Common myeloid progenitor, CD34-positive (primary cell): Measurements from ENCODE around the gene RAB11FIP4.
"Not testable (repeated sequence)": the region's sequence is repeated elsewhere in the genome, so short reads cannot be mapped to it uniquely, and the experiment has no call there.

Experiments used
- CTCF ChIA-PET: fragments of 350-600 bp; sonication (Branson Sonifier 250); formaldehyde crosslinking; loops from one replicate; lab custom pipeline; 2021; ENCODE audit warnings: antibody characterized with exemption; lab: Charles Lee
- POLR2A ChIA-PET: fragments of 350-600 bp; sonication (Branson Sonifier 250); formaldehyde crosslinking; loops from one replicate; lab custom pipeline; 2021; ENCODE audit warnings: antibody characterized with exemption; lab: Charles Lee
- DNase-seq, 3 donors: peaks; one replicate each; pipeline versions ENCODE4 v3.0.0 to v3.0.0-alpha.2; 2013
- H3K27ac ChIP-seq, 2 experiments: 1 replicate in 1 of 2; 2 replicates in 1 of 2; pipeline ENCODE4 v1.7.0; 2013; ENCODE audit warnings: inconsistent platforms in 2 of 2, low read length in 2 of 2, mild to moderate bottlenecking in 2 of 2, low read depth in 1 of 2, moderate library complexity in 1 of 2; ENCODE audit not compliant: severe bottlenecking in 2 of 2, insufficient read depth in 1 of 2, poor library complexity in 1 of 2
- H3K27me3 ChIP-seq, 5 experiments: replicated peaks in 2 of 5; 1 replicate in 3 of 5; 2 replicates in 2 of 5; pipeline versions ENCODE4 v1.6.1 to v1.7.0; 2013; ENCODE audit warnings: low read length in 4 of 5, mild to moderate bottlenecking in 2 of 5, moderate library complexity in 2 of 5, inconsistent platforms in 1 of 5; ENCODE audit not compliant: insufficient read depth in 5 of 5, control insufficient read depth in 4 of 5
- H3K36me3 ChIP-seq, 4 experiments: 1 replicate in 2 of 4; 2 replicates in 2 of 4; pipeline versions ENCODE4 v1.6.1 to v1.7.0; 2013; ENCODE audit warnings: low read length in 3 of 4, control low read depth in 1 of 4, mild to moderate bottlenecking in 1 of 4; ENCODE audit not compliant: control insufficient read depth in 4 of 4, insufficient read depth in 4 of 4
- H3K4me1 ChIP-seq, 4 experiments: 1 replicate in 3 of 4; 2 replicates in 1 of 4; pipeline versions ENCODE4 v1.6.1 to v1.7.1; 2013; ENCODE audit warnings: low read length in 3 of 4, mild to moderate bottlenecking in 3 of 4, control low read depth in 1 of 4, inconsistent platforms in 1 of 4, moderate library complexity in 1 of 4; ENCODE audit not compliant: control insufficient read depth in 4 of 4, insufficient read depth in 4 of 4; ENCODE audit errors: control extremely low read depth in 1 of 4
- H3K4me3 ChIP-seq, 7 experiments: 1 replicate in 4 of 7; 2 replicates in 3 of 7; pipeline versions ENCODE4 v1.5.1 to v1.7.0; 2013; ENCODE audit warnings: mild to moderate bottlenecking in 7 of 7, low read length in 6 of 7, moderate library complexity in 6 of 7, inconsistent platforms in 2 of 7, low read depth in 2 of 7, control low read depth in 1 of 7; ENCODE audit not compliant: insufficient read depth in 4 of 7, control insufficient read depth in 1 of 7; ENCODE audit errors: extremely low read depth in 1 of 7
- H3K9me3 ChIP-seq, 5 experiments: 1 replicate in 4 of 5; 2 replicates in 1 of 5; pipeline versions ENCODE4 v1.6.1 to v1.7.1; 2013; ENCODE audit warnings: low read length in 4 of 5, mild to moderate bottlenecking in 2 of 5, inconsistent platforms in 1 of 5, low read depth in 1 of 5, moderate library complexity in 1 of 5; ENCODE audit not compliant: control insufficient read depth in 4 of 5, insufficient read depth in 2 of 5; ENCODE audit errors: control extremely low read depth in 1 of 5
- WGBS: methylation state at CpG from one replicate; pipeline ENCODE4 v1.1.5; 2013; ENCODE audit not compliant: insufficient coverage; 5-methylcytosine and 5-hydroxymethylcytosine counted together

Gene RAB11FIP4

DNA sequence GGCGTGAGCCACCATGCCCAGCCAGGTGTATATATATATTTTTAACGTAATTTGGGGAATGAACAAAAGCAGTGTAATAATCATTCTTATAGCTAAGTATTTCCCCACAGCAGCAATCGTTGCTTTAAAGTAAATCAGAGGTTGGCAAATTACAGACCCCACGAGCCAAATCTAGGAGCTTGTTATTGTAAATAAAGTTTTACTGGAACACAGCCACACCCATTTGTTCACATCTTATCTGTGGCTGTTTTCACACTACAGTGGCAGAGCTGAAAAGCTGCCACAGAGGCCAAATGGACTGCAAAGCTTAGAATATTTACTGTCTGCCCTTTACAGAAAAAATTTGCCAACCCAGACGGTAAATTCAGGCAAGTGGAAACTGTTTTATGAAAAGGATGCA lies 50.8 kb downstream of the RAB11FIP4 start:
- 88% methylated on average over 1 of the region's 5 CpGs for WGBS
- Histone ChIP-seq H3K27ac (no peak overlapping the region), H3K36me3 (no peaks in the 10 kb centered on the region), H3K4me3 (no peak overlapping the region), H3K9me3 (no peaks in the 10 kb centered on the region), H3K4me1 (peaks cover 0 to 2% (median 0%) of the 10 kb centered on the region in 4 experiments), H3K27me3 (peaks cover 0 to 3% (median 0%) of the 10 kb centered on the region in 5 experiments)
- ChIA-PET POLR2A (no interaction called here), CTCF (interaction anchor here (0.9 to 2.0 kb wide), 4 partner anchors 53 to 82 kb away, joined by 3 to 6 read pairs (median 5); no protein-coding TSS in a partner anchor)
- DNase-seq = no peak

DNA sequence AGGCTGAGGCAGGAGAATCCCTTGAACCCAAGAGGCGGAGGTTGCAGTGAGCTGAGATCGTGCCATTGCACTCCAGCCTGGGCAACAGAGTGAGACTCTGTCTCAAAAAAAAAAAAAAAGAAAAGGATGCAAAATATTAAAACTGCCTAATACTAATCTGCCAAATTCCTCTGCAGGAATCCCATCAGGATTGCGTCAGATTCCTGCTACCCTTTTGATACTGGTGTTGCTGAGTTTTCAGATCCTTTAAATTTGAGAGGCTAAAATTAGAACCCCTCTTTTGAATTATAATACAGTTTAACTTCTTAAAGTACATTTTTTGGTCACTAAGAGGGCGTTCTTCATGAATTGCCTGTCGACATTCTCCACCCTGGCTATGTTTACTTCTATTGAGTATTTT lies 51.4 kb downstream of the RAB11FIP4 start:
- H3K27ac ChIP-seq = not testable (repeated sequence)
- CTCF ChIA-PET = interaction anchor here (0.8 to 2.0 kb wide), 4 partner anchors 70 to 83 kb away, joined by 3 to 5 read pairs (median 4); no protein-coding TSS in a partner anchor

DNA sequence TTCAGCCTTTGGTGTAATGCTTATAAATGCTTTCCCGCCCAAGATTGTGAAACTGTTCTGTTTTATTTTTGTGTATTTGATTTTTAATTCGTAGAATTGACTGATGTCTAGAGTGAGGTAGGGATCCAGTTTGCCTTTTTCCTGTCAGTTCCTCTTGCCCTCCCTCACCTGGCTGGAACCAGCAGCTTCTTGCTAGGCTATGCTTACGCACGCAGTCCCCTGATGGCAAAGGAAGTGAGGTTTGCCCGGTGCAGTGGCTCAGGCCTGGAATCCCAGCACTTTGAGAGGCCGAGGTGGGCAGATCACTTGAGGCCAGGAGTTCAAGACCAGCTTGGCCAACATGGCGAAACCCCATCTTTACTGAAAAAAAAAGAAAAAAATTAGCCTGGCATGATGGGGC lies 51.9 kb downstream of the RAB11FIP4 start:
- WGBS = 97% methylated on average over 6 of the region's 7 CpGs
- no peak overlapping the region for H3K4me3 ChIP-seq
- ChIA-PET CTCF (interaction anchor here (0.8 to 2.0 kb wide), 2 partner anchors 81 to 83 kb away, joined by 3 to 5 read pairs; no protein-coding TSS in a partner anchor), POLR2A (interaction anchor here (0.6 kb wide), 1 partner anchor 167 kb away, joined by 5 read pairs; no protein-coding TSS in a partner anchor)
- no peaks in the 10 kb centered on the region for H3K4me1 ChIP-seq
- no peaks in the 10 kb centered on the region for H3K9me3 ChIP-seq
- H3K27ac ChIP-seq = no peak overlapping the region
- peaks cover 0 to 3% (median 0%) of the 10 kb centered on the region in 5 experiments for H3K27me3 ChIP-seq
- no peak for DNase-seq
- H3K36me3 ChIP-seq = no peaks in the 10 kb centered on the region

More for the DNA sequence above, 51.4 kb downstream of the RAB11FIP4 start:
- not testable (repeated sequence) for H3K4me1 ChIP-seq, H3K27me3 ChIP-seq, DNase-seq, H3K9me3 ChIP-seq, H3K36me3 ChIP-seq, H3K4me3 ChIP-seq
- WGBS = 100% methylated on average over 2 of the region's 5 CpGs
- POLR2A ChIA-PET = interaction anchor here (0.6 kb wide), 1 partner anchor 167 kb away, joined by 5 read pairs; no protein-coding TSS in a partner anchor

DNA sequence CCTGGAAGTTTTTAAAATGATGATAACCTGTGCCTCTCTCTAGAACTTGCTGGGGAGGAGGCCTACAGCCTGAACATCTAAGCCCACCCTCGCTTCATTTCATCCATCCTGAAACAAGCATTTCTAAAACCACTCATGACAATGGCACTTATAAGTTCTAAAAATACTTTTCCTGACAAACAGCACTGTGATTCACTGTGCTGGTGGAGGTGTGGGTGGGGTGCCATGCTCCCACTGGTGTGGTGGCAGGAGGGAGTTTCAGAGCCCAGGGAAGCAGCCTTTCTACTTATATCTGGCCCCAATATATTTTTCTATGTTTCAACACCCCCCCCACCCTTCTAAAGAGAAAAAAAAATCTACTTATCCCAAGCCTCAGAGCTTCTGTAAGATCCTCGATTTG lies 52.6 kb downstream of the RAB11FIP4 start:
- no peaks in the 10 kb centered on the region for H3K9me3 ChIP-seq
- H3K36me3 ChIP-seq = no peaks in the 10 kb centered on the region
- peaks cover 0 to 2% (median 0%) of the 10 kb centered on the region in 5 experiments for H3K27me3 ChIP-seq
- ChIA-PET CTCF (interaction anchor here (1.0 to 2.0 kb wide), 4 partner anchors 12 to 85 kb away, joined by 3 to 5 read pairs (median 3); no protein-coding TSS in a partner anchor), POLR2A (no interaction called here)
- no CpG with 5 or more reads among the region's 2 CpGs for WGBS
- no peaks in the 10 kb centered on the region for H3K4me1 ChIP-seq
- DNase-seq = no peak
- H3K4me3 ChIP-seq = no peak overlapping the region
- no peak overlapping the region for H3K27ac ChIP-seq

DNA sequence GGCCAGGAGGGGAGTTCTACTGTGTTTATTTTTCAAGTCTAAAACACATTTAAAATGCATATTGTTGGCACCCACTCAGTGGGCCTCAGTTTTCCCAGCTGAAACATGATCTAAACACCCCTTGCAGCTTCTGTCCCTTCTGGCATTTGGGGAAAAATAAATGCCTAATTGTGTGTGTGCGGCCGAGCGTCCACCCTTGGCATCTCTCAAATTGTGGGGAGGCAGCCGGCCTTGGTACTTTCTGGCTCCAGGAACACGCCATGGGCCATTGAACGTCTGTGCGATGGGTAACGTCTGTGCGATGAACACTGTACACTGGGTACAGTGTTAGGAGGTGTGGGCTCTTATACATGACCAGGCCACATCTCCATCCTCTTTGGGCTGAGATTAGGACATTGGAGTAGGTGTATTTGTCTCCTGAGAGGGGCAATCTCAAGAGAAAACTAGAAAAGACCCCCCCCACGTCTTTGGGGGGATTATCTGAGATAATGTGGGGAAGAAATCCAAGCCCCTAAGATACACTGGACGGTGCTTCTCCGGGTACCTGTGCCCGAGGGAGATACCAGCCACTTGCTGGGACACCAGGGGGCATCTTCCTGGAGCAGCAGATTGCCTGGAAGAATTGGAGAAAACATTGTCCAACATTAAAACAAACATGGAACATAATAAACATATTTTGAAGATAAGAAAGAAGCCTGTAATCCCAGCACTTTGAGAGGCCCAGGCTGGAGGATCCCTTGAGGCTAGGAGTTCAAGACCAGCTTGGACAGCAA lies 54.9 kb downstream of the RAB11FIP4 start:
- WGBS = 96% methylated on average over 11 of the region's 13 CpGs
- ChIA-PET CTCF (interaction anchor here (1.0 to 1.5 kb wide), 5 partner anchors 10 to 81 kb away, joined by 3 to 5 read pairs (median 3); no protein-coding TSS in a partner anchor), POLR2A (no interaction called here)
- Histone ChIP-seq H3K9me3 (no peaks in the 10 kb centered on the region), H3K27me3 (peaks cover 0 to 2% (median 0%) of the 10 kb centered on the region in 5 experiments), H3K36me3 (no peaks in the 10 kb centered on the region), H3K4me3 (no peak overlapping the region), H3K4me1 (no peaks in the 10 kb centered on the region), H3K27ac (no peak overlapping the region)
- DNase-seq = no peak

DNA sequence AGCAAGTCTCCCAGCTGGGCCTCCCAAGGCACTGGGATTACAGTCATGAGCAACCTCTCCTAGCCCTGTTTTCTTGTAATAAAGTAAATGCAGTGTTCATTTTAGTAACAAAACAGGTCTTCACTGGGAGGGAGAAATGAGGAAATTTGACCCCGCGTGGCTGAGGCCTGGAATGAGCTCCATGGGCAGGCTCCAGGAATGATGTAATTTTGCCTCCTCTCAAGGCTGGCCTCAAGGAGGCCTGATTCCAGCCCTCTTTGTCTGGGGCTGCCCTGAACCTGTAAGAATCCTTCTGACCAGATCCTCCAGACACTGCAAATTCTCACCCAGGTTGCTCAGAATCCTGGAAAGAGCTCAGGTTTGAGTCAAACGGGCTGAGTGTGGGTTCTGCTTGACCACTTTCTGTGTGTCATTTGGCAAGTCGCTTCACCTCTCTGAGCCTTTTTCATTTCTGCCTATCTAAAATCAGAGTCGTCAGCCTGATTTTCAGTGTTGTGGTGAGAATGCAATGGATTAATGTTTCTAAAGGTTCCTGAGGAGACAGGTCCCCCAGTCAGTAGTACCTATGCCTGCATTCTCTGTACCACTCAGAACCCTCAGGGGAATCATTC lies 57.1 kb downstream of the RAB11FIP4 start:
- 100% methylated on average over 4 of the region's 5 CpGs for WGBS
- Histone ChIP-seq H3K4me1 (no peaks in the 10 kb centered on the region), H3K27me3 (peaks cover 0 to 2% (median 0%) of the 10 kb centered on the region in 5 experiments), H3K27ac (no peak overlapping the region), H3K36me3 (no peaks in the 10 kb centered on the region), H3K4me3 (no peak overlapping the region), H3K9me3 (no peaks in the 10 kb centered on the region)
- ChIA-PET CTCF (interaction anchor here (0.7 to 2.7 kb wide), 4 partner anchors 9 to 75 kb away, joined by 3 to 10 read pairs (median 4); no protein-coding TSS in a partner anchor), POLR2A (no interaction called here)
- no peak for DNase-seq
